Glutamatergic neuron (in vitro differentiated cells): ENCODE data around the gene HTR1B. TPM values are rescaled to one million over a fixed set of nuclear protein-coding genes. Genes with fewer than 3 reads are reported as not detected.

Experiments used
- DNase-seq: peaks from one replicate; pipeline ENCODE4 v3.0.0; 2022
- H3K27ac Mint-ChIP-seq: one replicate; pipeline ENCODE4 v1.8.0; 2020; ENCODE audit warnings: mild to moderate bottlenecking, mixed read lengths, inconsistent platforms; ENCODE audit not compliant: unreplicated experiment
- H3K27me3 Mint-ChIP-seq: one replicate; pipeline ENCODE4 v1.8.0; 2020; ENCODE audit warnings: mild to moderate bottlenecking, moderate library complexity, mixed read lengths, inconsistent platforms; ENCODE audit not compliant: unreplicated experiment
- H3K36me3 Mint-ChIP-seq: one replicate; pipeline ENCODE4 v1.8.0; 2020; ENCODE audit warnings: mild to moderate bottlenecking, mixed read lengths, inconsistent platforms; ENCODE audit not compliant: unreplicated experiment
- H3K4me1 Mint-ChIP-seq: one replicate; pipeline ENCODE4 v1.8.0; 2020; ENCODE audit warnings: mild to moderate bottlenecking, low read depth, mixed read lengths, inconsistent platforms; ENCODE audit not compliant: unreplicated experiment
- H3K4me3 Mint-ChIP-seq: one replicate; pipeline ENCODE4 v1.8.0; 2020; ENCODE audit warnings: mild to moderate bottlenecking, mixed read lengths, inconsistent platforms; ENCODE audit not compliant: unreplicated experiment
- H3K9me3 Mint-ChIP-seq: one replicate; pipeline ENCODE4 v1.8.0; 2020; ENCODE audit warnings: mild to moderate bottlenecking, moderate library complexity, mixed read lengths, inconsistent platforms; ENCODE audit not compliant: unreplicated experiment
- CTCF ChIP-seq: fragments of 200-600 bp; sonication (generic); IDR thresholded peaks from one replicate; pipeline ENCODE4 v1.5.0; 2021; ENCODE audit not compliant: partially characterized antibody, unreplicated experiment
- total RNA-seq: library from RNA; stranded (reverse); fragmentation: NEBNext Ultra II Directional; extraction: Animal tissue kit (Norgen Biotek cat#: 25700); gene quantifications from one replicate; pipeline ENCODE4 v1.2.1, GENCODE V29; 2021; ENCODE audit not compliant: unreplicated experiment

HTR1B gene
- total RNA-seq, 1 donor from 2014 or later: 4.2 TPM

DNA sequence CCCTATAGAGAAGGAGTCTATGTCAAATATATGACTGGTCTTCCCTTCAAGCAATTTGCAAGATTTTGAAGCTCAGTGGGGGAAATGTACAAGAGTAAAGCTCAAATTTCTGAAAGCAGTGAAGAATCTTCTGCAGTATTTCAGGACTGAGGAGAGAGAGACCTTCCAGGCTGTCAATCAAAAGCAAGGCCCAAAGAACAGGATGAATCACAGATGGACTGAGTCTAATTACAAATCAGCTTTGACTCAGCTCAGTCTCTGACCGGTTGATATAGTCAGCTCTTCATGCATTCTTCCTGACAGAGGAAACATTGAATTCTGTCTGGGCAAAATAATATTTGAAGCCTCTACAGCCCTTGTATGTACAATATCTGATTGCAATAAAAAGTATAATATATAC is 7.7 kb upstream of the HTR1B start:
- Mint-ChIP-seq H3K27me3 (peaks cover 3% of the 10 kb centered on the region), H3K4me3 (no peak overlapping the region), H3K36me3 (peaks cover 7% of the 10 kb centered on the region), H3K27ac (no peak overlapping the region), H3K9me3 (peaks cover 7% of the 10 kb centered on the region), H3K4me1 (peaks cover 10% of the 10 kb centered on the region)
- DNase-seq: no peak
- no peak for TF ChIP-seq CTCF

- H3K27me3 Mint-ChIP-seq: peaks cover 6% of the 10 kb centered on the region
- H3K36me3 Mint-ChIP-seq: no peaks in the 10 kb centered on the region
- no peak for TF ChIP-seq CTCF
- no peak overlapping the region for H3K4me3 Mint-ChIP-seq
- DNase-seq: no peak
- H3K27ac Mint-ChIP-seq: no peak overlapping the region
- H3K4me1 Mint-ChIP-seq: peaks cover 15% of the 10 kb centered on the region
- peaks cover 3% of the 10 kb centered on the region for H3K9me3 Mint-ChIP-seq
Observed at GRCh38 chr6:77468939-77469338, 5.6 kb upstream of the HTR1B start.

DNA sequence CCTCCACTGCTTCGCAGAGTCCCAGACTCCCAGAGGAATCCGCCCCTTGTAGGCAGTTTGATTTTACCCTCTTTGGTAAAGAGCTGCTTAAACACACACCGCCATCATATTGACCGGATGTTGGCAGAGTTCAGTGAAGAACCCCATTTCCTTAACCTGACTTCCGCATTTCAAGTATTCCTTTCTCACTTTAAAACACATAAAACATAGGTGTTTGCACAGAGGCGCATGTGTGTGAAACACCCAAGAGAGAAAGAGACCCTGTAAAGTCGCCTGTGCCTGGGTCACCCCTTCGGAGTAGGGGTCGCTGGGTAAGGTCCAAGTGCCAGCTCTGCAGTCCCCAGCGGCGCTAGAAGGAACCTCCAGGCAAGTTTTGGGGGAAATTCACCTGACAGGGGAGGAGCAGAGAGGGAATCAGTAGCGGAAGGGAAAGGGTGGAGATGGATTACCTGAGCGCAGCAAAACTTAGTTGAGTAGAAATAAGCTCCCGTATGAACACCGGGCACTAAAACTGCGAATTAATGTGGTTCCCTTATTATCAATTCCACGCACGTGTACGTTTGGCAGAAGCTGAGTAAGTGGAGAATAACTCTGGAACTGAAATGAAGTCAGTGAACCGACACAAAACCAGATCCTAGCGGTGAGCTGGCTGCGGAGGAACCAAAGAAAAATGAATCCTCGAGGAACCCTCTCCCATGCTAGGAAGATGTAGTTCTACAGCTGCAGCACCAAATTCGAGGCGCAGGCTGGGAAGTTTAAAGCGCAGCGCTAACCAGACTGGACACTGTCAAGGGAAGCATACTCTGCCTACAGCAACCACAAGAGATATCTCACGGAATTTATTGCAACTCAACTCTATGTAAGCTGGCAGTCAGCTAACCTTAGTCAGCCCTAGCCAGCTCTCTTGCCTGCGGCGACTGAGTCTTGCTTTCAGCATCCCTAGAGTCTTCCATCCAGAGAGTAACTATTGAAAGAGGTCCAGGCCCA is 3.5 kb upstream of the HTR1B start:
- DNase-seq: peak; percentile 15
- no peaks in the 10 kb centered on the region for H3K36me3 Mint-ChIP-seq
- no peak for TF ChIP-seq CTCF

DNA sequence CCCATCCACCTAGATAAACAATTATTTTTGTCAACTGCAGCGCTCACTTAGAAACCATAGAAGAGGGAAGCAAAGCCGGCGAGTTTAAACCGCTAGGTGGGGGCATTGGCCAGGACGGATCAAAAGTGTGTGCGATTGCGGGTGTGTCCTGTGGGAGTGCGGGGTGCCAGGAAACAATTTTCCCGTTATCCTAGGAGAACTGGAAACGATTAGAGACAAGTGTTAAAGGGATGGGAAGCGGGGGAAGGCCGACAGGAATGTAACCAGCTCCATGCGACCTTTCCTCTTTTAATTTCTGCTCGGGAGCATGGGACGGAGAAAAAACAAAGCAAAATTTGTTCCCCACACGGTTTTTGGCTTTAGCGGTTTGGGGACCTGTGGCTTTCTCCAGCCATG is 2.8 kb upstream of the HTR1B start:
- H3K4me1 Mint-ChIP-seq: peaks cover 22% of the 10 kb centered on the region
- TF ChIP-seq CTCF: peak; percentile 29
- H3K27me3 Mint-ChIP-seq: peaks cover 16% of the 10 kb centered on the region
- H3K27ac Mint-ChIP-seq: no peak overlapping the region
- H3K9me3 Mint-ChIP-seq: peaks cover 8% of the 10 kb centered on the region
- H3K4me3 Mint-ChIP-seq: peak overlapping the region; percentile 94
- H3K36me3 Mint-ChIP-seq: no peaks in the 10 kb centered on the region
- DNase-seq: peak; percentile 78

More for the DNA sequence above, 3.5 kb upstream of the HTR1B start:
- Mint-ChIP-seq H3K27ac (no peak overlapping the region), H3K27me3 (peaks cover 16% of the 10 kb centered on the region), H3K4me3 (peak overlapping the region; percentile 94), H3K4me1 (peaks cover 19% of the 10 kb centered on the region), H3K9me3 (peaks cover 8% of the 10 kb centered on the region)

DNA sequence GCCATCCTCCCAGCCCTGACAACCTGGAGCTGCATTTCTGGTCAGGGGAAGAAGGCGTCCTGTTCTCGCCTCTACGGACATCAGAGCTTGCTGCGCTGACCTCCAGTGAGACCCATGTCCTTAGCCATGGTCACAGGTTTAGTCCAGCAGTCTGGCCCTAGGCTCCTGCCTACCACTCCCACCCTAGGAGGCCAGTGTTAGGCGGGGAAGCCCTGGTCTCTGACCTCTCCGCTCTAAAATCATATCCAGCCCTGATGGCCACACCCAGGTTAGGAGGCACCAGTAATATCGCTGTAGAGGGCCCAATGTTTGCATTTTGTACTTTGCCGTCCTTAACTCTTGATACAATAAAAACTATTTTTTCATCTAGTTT is 1.2 kb upstream of the HTR1B start:
- Mint-ChIP-seq H3K27me3 (peaks cover 16% of the 10 kb centered on the region), H3K4me3 (peak overlapping the region; percentile 98), H3K4me1 (peaks cover 22% of the 10 kb centered on the region), H3K9me3 (peaks cover 8% of the 10 kb centered on the region), H3K36me3 (no peaks in the 10 kb centered on the region), H3K27ac (peak overlapping the region; percentile 3)
- DNase-seq: no peak
- TF ChIP-seq CTCF: no peak
